ENCODE data around the gene GRAP2.

The GRAP2 gene

DNA sequence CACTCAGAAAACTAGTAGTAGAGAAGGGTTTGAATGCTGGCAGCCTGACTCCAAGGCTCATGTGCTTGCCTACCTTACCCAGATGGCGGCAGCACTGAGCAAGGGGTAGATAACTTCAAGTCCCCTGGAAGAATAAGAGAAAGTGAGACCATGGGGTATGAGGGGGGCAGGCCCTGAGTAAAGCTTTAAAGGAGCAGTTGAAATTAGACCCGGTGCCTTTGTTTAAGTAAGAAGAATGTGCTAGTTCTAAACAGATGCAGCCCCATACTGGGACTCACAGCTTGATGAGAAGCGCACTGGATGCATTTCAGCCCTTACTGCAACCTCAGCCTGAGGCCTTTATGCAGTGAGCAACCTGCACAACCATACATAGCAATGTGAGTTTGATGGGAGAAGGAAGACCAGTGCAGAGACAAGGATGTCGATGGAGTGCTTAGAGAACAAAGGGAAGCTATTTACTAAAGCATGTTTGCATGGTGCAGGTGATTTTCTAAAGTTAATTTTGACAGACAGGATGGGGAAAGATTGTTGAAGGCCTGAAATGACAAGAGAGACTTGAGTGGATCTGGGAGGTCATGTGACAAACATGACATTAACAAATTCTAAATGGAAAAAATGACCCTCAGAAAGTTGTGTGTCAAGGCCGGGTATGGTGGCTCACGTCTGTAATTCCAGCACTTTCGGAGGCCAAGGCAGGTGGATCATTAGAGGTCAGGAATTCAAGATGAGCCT is 32.2 kb downstream of the GRAP2 start:
- no peak for TF ChIP-seq FOXP2 (optimal IDR thresholded peaks at IDR 0.05; ENCODE audit: borderline replicate concordance, extremely low read depth, extremely low read length, insufficient read depth)
- TF ChIP-seq TAF1 (IDR thresholded peaks at IDR 0.05; ENCODE audit: borderline replicate concordance, insufficient read depth, low read length) = no peak
- TF ChIP-seq POLR2AphosphoS5 (IDR thresholded peaks at IDR 0.05; ENCODE audit: low read depth, low read length) = no peak
- TF ChIP-seq, protein P1, sequence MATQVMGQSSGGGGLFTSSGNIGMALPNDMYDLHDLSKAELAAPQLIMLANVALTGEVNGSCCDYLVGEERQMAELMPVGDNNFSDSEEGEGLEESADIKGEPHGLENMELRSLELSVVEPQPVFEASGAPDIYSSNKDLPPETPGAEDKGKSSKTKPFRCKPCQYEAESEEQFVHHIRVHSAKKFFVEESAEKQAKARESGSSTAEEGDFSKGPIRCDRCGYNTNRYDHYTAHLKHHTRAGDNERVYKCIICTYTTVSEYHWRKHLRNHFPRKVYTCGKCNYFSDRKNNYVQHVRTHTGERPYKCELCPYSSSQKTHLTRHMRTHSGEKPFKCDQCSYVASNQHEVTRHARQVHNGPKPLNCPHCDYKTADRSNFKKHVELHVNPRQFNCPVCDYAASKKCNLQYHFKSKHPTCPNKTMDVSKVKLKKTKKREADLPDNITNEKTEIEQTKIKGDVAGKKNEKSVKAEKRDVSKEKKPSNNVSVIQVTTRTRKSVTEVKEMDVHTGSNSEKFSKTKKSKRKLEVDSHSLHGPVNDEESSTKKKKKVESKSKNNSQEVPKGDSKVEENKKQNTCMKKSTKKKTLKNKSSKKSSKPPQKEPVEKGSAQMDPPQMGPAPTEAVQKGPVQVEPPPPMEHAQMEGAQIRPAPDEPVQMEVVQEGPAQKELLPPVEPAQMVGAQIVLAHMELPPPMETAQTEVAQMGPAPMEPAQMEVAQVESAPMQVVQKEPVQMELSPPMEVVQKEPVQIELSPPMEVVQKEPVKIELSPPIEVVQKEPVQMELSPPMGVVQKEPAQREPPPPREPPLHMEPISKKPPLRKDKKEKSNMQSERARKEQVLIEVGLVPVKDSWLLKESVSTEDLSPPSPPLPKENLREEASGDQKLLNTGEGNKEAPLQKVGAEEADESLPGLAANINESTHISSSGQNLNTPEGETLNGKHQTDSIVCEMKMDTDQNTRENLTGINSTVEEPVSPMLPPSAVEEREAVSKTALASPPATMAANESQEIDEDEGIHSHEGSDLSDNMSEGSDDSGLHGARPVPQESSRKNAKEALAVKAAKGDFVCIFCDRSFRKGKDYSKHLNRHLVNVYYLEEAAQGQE (IDR thresholded peaks at IDR 0.05; ENCODE audit: insufficient read depth in 1 of 2, low read depth in 2 of 2, low read length in 2 of 2) = no peak
- no peak for TF ChIP-seq SIN3A (IDR thresholded peaks at IDR 0.05; ENCODE audit: borderline replicate concordance, insufficient read depth, low read length)

DNA sequence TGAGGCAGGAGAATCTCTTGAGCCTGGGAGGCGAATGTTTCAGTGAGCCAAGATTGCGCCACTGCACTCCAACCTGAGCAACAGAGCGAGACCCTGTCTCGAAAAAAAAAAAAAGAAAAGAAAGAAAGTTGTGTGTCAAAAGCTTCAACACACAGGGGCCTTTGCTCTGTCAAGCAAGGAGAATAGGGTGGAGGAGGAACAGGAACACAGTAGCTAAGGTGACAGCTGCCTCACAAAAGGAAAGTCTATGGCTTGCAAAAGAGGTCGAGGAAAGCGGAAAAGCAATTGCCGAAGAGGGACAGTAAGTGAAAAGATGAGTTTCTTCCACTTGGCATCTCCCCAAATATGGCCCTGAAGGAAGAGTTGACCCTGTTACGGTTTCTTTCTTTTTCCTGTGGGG is 32.9 kb downstream of the GRAP2 start:
- TF ChIP-seq POLR2AphosphoS5 (IDR thresholded peaks at IDR 0.05; ENCODE audit: low read depth, low read length) (no peak), SIN3A (IDR thresholded peaks at IDR 0.05; ENCODE audit: borderline replicate concordance, insufficient read depth, low read length) (no peak), TAF1 (IDR thresholded peaks at IDR 0.05; ENCODE audit: borderline replicate concordance, insufficient read depth, low read length) (no peak), FOXP2 (optimal IDR thresholded peaks at IDR 0.05; ENCODE audit: borderline replicate concordance, extremely low read depth, extremely low read length, insufficient read depth) (no peak)
- TF ChIP-seq, protein P1 (IDR thresholded peaks at IDR 0.05; ENCODE audit: insufficient read depth in 1 of 2, low read depth in 2 of 2, low read length in 2 of 2) = no peak

DNA sequence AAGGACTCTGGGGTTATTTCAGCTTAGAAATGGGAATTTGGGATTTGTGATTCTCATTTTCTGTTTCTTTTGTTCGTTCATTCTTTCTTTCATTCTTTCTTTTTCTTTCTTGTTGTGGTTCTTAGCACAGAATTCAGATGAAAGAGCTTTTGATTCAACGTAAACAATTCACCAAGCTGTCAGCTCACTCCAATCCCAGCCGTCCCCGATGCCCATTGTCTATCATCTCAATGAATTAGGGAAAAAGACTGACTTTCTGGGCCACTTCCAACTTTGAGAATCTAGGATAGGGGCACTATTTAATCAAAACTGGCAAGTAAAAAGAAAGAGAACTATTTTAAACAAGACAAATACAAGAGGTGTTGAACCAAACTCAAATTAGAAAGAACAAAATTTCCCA is 34.2 kb downstream of the GRAP2 start:
- TF ChIP-seq FOXP2 (optimal IDR thresholded peaks at IDR 0.05; ENCODE audit: borderline replicate concordance, extremely low read depth, extremely low read length, insufficient read depth) (no peak), SIN3A (IDR thresholded peaks at IDR 0.05; ENCODE audit: borderline replicate concordance, insufficient read depth, low read length) (no peak)

DNA sequence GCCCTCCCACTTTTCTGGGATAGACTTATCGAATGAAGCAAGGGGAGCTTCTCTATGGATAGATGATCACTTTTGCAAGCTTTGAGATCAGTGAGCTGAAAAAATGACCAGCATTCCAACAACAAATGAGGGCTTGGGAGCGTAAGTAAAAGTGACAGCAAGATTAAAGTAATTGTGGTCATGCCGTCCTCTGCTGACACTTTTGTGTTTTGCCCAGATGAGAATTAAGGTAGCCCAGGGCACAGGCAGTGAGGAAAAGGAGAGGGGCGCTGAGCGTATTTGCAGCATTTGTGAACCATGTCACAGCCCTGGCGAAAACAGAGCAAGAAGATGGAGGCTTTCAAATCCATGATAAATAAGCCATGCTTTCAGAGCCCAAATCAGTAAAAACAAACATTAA is 34.7 kb downstream of the GRAP2 start:
- no peak for TF ChIP-seq POLR2AphosphoS5 (IDR thresholded peaks at IDR 0.05; ENCODE audit: low read depth, low read length)
- TF ChIP-seq SIN3A (IDR thresholded peaks at IDR 0.05; ENCODE audit: borderline replicate concordance, insufficient read depth, low read length) = no peak
- TF ChIP-seq, protein P1 (IDR thresholded peaks at IDR 0.05; ENCODE audit: insufficient read depth in 1 of 2, low read depth in 2 of 2, low read length in 2 of 2) = no peak
- no peak for TF ChIP-seq FOXP2 (optimal IDR thresholded peaks at IDR 0.05; ENCODE audit: borderline replicate concordance, extremely low read depth, extremely low read length, insufficient read depth)
- no peak for TF ChIP-seq TAF1 (IDR thresholded peaks at IDR 0.05; ENCODE audit: borderline replicate concordance, insufficient read depth, low read length)

DNA sequence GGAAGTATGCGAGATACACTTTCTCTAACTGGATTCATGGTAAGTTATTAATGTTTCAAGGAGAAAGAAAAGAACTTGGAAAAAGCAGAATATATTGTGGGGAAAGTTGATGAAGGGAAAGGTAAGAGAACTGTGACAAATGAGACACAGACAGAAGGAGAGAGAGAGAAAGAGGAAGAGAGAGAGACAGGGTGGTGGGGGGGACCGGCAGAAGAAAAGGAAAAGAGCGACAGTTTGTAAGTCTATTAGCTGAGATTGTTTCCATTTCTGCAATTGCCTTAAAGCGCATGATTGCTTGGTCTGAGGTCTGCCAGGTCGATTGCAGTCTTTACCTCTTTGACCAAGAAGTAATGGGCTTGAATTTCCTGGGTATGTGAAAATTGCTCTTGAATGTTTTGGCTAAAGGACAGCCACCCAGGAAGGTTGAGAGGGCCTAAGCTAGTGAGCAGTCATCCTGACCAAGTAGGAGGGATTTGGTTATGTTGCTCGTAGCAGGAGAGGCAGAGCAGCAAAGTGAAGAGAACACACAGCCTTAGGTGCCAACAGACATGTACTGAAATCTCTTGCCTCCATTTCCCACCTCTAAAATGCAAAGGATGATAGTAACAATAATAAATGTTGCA is 35.8 kb downstream of the GRAP2 start:
- TF ChIP-seq, protein P1 (IDR thresholded peaks at IDR 0.05; ENCODE audit: insufficient read depth in 1 of 2, low read depth in 2 of 2, low read length in 2 of 2) = no peak
- TF ChIP-seq POLR2AphosphoS5 (IDR thresholded peaks at IDR 0.05; ENCODE audit: low read depth, low read length) = no peak
- TF ChIP-seq SIN3A (IDR thresholded peaks at IDR 0.05; ENCODE audit: borderline replicate concordance, insufficient read depth, low read length) = no peak
- TF ChIP-seq FOXP2 (optimal IDR thresholded peaks at IDR 0.05; ENCODE audit: borderline replicate concordance, extremely low read depth, extremely low read length, insufficient read depth) = no peak
- TF ChIP-seq TAF1 (IDR thresholded peaks at IDR 0.05; ENCODE audit: borderline replicate concordance, insufficient read depth, low read length) = no peak
